ENCODE measurements around the gene KCNMA1.

KCNMA1 gene

GRCh38 chr10:77015360-77015759 lies 622.2 kb downstream of the KCNMA1 start:
- FAIRE-seq (no peak), DNase-seq (ENCODE audit: insufficient read length, low spot score) (no peak)
- TF ChIP-seq, protein P1, sequence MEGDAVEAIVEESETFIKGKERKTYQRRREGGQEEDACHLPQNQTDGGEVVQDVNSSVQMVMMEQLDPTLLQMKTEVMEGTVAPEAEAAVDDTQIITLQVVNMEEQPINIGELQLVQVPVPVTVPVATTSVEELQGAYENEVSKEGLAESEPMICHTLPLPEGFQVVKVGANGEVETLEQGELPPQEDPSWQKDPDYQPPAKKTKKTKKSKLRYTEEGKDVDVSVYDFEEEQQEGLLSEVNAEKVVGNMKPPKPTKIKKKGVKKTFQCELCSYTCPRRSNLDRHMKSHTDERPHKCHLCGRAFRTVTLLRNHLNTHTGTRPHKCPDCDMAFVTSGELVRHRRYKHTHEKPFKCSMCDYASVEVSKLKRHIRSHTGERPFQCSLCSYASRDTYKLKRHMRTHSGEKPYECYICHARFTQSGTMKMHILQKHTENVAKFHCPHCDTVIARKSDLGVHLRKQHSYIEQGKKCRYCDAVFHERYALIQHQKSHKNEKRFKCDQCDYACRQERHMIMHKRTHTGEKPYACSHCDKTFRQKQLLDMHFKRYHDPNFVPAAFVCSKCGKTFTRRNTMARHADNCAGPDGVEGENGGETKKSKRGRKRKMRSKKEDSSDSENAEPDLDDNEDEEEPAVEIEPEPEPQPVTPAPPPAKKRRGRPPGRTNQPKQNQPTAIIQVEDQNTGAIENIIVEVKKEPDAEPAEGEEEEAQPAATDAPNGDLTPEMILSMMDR (IDR thresholded peaks at IDR 0.05; ENCODE audit: insufficient read depth, missing control alignments), result no peak

DNA sequence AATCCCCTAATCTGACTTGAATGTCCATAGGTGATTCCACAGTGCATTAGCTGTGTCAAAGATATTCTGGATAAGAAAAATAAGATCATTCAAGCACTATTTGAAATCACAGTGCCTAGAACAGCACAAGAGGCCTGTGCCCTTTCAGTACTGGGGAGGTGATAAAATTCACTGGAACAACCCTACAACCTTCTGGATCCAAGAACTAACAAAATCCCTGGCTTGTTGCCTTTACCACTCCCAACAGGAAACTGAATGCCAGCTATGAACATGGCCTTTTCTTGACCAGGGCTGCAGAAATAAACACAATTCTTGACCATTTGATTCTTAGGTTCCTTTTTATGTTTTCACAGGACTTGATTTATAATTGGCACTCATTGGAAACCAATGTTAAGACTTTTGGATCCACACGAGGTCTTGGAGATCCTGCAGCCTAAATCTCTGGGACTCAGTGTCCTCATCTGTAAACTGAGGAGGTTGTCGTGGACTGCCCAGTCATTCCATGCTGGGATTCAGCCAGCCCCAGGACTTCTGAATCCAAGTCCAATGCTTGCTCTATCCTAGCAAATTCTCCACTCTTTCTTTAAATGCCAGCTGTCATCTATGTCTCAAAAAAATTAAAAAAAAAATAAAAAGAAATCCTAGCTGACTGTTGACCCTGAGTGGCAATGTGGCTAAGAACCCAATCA lies 624.7 kb downstream of the KCNMA1 start:
- TF ChIP-seq, protein P1 (IDR thresholded peaks at IDR 0.05; ENCODE audit: insufficient read depth, missing control alignments), result no peak
- DNase-seq (ENCODE audit: insufficient read length, low spot score) (no peak), FAIRE-seq (no peak)

DNA sequence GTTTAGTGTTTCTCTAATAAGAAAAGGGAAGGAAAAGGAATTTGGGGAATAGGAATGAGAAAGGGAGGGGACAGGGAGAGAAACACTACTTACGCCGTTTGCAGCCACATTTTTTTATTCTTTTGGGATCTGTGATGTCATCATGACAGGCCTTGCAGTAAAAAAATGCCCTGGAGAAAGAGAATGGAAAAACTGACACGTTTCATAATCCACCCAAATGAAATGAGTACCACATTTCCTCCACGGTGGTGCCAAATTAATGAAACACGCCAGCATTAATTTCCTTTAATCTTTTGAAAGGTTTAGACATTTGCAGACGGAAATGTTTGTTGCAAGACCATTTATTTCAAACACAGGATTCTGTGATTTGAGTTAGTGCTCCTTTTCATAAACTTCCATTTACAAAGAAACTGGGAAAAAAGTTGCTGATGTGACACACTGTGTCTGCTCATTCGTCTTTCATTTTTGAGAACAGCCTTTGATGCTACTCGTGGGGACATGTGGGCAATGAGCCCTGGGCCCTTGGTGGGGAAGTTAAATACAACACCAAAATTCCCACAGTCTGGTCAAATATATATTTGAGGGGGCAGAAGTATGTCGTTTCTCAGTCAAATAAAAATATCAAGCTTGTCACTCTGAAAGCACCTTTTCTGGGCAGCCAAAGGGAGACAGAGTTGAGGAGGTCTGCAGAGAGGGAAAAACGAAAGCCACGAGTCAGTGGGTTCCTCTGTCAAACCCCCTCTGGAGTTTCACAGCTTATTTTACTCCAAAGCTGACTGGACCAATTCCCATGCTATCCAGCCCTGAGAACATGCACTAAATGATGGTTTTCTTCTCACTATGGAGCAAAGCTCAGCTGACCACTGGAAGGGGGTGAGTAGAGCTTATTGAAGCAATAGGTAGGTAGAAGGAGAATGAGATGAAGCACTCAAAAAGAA lies 625.5 kb downstream of the KCNMA1 start:
- TF ChIP-seq, protein P1 (IDR thresholded peaks at IDR 0.05; ENCODE audit: insufficient read depth, missing control alignments), result no peak
- FAIRE-seq (no peak), DNase-seq (ENCODE audit: insufficient read length, low spot score) (no peak)

DNA sequence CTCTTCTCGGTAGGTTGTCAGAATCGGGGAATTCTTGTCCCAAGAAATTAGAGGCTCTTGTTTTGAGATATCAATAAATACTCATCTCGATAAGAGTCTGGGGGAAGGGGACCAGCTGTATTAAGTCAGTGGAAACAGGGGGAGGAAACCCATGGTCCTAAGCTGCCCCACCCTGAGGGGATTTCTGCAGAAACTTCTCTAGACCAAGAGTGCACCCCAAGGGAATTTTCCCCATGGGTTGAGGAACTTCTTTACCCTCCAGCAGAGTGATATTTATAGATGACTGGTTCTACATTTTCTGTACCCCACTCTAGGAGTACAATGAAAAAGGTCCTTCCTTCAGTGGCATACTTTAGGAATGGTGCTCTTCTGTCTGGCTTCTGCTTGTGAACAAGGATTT lies 627.2 kb downstream of the KCNMA1 start:
- TF ChIP-seq, protein P1 (IDR thresholded peaks at IDR 0.05; ENCODE audit: insufficient read depth, missing control alignments), result no peak

DNA sequence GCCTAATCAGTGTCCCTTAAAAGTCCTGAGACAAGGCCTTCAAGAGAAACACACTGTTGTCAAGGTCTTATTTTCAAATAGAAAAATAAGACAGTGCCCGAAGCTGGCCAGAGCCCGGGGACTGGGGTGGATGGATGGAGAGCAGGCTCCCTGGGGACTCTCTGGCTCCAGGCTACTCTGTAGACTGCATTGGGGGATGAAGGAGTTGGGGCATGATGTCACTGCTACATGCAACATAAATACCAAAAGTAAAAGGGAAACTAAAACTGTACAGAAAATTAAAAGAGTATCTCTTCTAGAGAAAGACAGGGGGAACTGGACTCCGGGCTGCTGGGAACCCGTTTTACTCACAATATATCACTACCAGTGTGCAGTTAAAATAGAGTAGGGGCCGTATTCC lies 629.8 kb downstream of the KCNMA1 start:
- no peak for FAIRE-seq
- TF ChIP-seq, protein P1 (IDR thresholded peaks at IDR 0.05; ENCODE audit: insufficient read depth, missing control alignments), result no peak
- no peak for DNase-seq (ENCODE audit: insufficient read length, low spot score)

More for the DNA sequence above, 627.2 kb downstream of the KCNMA1 start:
- FAIRE-seq, result no peak
- DNase-seq (ENCODE audit: insufficient read length, low spot score), result no peak

DNA sequence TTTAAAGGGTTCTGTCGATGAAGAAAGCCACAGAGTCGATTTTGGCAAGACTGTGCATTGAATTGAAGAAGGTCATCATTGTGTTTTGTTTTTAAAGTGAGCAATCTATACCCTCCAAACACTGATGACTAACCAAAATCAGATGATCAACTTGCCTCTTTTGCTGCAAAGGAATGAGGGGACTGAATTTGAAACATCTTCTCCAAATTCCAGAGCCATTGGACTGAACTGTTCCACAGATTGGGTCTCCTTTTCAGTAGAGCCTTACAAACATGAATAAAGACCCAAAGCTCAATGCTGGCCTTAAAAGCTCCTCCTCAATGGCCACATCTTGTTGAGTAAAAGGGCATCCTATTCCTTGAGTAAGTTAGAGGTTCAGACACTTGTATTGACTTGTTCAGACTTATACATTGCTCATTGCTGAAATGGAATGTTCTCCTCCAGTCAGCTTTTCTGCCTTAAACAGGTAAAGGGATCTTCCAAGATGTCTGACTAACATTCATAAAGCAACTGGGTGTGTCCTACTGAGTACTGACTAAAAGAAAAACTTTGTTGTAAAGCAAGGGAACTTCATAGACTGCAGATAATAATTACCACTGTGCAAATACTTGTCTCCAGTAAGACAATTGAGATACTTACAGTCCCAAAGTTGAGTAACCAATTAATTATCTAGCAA lies 630.6 kb downstream of the KCNMA1 start:
- no peak for DNase-seq (ENCODE audit: insufficient read length, low spot score)
- TF ChIP-seq, protein P1 (IDR thresholded peaks at IDR 0.05; ENCODE audit: insufficient read depth, missing control alignments), result no peak
- no peak for FAIRE-seq

Measured in D721Med (cell line).